HG02759 (cell line): ENCODE data around the gene GJA10.

Source experiments
- ATAC-seq: cut with Tn5 transposase; IDR thresholded peaks from one replicate; pipeline ENCODE4 v1.9.1; 2021; ENCODE audit warnings: mild to moderate bottlenecking, moderate library complexity; ENCODE audit not compliant: unreplicated experiment

GJA10 gene

GRCh38 chr6:89916136-89916920, 22.1 kb downstream of the GJA10 start:
- no peak for ATAC-seq

DNA sequence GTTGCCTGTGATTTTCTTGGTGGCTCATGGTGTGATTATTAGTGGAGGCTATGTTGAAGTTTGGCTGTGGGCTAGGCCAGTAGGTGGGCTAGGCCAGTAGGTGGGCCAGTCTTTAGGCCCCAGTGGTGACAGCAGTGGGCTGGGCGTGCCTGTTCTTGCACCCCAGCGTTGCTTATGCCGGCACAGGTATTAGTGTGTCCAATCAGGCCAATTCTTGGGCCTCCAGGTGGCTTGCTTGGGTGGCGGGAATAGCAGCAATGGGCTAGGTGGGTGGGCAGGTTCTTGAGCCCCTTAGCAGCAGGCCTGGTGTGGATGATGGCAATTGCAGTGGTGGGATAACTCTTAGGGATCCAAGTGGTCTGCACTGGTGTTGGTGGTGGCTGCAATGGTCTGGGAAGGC, 22.9 kb downstream of the GJA10 start:
- no peak for ATAC-seq

DNA sequence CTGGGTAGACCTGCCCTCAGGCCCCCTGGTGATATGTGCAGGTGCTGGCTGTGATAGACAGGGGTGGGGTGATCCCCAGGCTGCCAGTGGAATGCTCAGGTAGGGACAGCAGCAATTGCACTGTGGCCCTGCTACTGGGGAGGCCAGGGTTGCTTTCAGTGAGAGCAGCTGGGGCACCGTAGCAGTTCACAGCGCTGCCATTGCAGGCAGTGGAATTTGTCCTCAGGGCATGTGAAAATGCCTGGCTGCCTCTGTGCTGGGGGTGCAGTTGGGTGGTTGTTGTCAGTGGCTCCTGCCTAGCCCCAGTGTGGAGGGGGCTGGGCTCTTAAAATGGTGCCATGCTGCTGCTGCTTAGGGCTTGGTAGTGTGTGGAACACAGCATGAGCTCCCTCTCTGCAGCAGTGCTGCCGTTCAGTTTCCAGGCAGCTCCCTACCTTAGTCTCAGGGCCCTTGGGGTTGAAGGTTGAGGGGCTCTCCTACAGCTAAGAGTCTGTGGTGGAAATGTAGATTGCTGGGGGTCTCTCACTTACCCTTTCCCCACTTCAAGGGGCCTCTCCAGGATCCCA, 23.6 kb downstream of the GJA10 start:
- no peak for ATAC-seq

- ATAC-seq: no peak
Observed at GRCh38 chr6:89921197-89921596, 26.9 kb downstream of the GJA10 start.

GRCh38 chr6:89921691-89922090, 27.4 kb downstream of the GJA10 start:
- ATAC-seq: no peak

DNA sequence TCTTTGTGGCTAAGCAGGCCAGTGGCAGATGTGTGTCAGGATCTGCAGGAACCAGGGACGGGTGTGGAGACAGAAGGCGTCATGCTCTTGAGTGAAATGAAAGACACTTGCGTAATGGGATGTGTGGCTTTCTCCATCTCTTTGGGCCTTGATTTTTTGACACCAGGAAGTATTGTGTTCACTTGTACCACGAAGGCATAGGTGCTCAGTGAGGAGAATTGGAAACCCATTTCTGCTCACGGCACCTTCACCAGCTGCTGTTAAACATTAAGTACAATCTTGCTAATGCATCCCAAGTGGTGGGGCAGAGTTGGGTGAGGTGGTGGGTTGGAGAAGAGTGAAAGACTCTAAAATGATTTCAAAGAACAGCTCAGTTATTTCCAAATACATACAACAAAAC, 30.0 kb downstream of the GJA10 start:
- ATAC-seq: no peak

- ATAC-seq: no peak
Observed at GRCh38 chr6:89925826-89926225, 31.6 kb downstream of the GJA10 start.

GRCh38 chr6:89927264-89927663, 33.0 kb downstream of the GJA10 start:
- ATAC-seq: no peak

- no peak for ATAC-seq
Observed at GRCh38 chr6:89927791-89928550, 33.7 kb downstream of the GJA10 start.

DNA sequence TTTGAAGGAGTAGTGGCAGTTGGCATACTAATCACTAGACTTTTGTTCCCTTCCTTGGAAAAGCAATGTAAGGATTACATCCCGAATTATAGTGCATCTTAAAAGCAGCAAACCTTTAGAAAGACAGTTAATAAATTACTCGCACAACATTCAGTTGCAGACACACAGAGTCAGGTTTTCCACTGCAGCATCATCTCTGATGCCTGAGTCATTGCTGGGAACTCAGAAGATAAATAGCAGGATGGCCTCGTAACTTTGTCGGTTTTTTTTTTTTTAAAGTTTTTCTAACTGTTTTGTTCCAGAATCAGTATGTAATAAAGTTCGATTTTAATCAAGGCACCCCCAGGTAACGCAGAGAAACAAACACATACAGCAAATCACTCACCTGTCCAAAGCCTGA, 34.3 kb downstream of the GJA10 start:
- no peak for ATAC-seq

DNA sequence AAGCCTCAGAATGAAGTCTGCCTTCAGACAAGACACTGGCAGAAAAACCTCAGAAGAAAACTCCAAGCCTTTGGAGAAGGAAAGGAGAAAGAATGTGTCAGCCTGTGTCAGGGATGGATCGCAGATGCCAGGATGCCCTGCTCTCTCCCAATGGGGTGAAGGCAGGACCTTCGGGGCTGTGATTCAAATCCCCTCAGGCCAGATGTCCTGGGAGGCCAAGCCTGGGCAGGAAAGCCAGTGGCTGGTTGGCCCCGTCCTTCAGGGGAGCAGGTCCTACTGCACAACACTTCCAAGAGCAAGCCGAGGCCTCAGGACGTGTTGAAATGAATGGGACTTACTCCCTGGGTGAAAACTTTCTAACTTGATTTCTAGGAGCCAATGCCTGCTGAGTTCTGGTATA, 36.5 kb downstream of the GJA10 start:
- no peak for ATAC-seq

- ATAC-seq: no peak
Observed at GRCh38 chr6:89932245-89932802, 38.1 kb downstream of the GJA10 start.

DNA sequence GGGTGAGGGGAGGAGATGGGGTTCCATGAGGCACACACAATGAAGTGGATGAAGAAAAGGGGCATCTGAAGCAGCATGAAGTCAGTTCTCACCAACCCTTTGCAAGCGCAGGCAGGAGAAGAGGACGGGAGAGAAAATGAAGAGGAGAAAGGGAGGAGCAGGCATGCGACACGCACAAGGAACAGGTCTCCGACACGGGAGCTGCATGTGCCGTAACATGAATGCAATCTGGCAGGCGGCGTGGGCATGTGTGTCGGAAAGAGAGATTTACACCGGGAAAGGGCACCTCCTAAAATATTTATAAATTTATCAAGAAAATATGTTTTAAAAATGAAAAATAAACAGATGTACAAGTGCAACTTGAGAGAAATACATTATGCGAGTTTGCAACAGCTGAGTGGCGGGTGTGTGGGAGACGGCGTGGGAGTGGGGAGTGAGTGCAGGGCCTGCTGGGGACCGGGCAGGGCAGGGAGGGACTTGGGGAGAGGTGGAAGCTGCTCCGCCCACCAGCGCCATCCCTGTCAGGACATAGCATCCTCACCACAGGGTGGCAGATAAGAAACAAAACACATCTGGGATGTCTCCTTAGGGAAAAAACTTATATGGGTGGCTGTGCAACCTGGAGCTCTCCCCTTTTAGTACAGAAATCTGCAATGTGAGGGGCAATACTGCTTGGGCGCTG, 40.6 kb downstream of the GJA10 start:
- ATAC-seq: no peak

DNA sequence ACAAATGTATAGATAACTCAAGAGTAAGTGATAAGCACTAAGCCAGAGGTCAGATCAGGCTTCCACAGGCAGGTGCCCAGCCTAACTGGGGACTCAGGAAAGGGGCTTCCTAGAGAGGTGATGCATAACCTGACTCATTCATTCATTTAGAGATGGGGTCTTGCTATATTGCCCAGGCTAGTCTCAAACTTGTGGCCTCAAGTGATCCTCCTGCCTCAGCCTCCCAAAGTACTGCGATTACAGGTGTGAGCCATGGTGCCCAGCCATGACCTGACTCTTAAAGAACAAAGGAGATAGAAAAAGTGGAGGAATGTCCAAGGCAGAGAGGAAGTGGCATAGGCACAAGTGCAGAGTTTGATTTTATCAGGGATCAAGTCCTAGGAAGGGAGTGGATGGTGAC, 41.9 kb downstream of the GJA10 start:
- no peak for ATAC-seq

DNA sequence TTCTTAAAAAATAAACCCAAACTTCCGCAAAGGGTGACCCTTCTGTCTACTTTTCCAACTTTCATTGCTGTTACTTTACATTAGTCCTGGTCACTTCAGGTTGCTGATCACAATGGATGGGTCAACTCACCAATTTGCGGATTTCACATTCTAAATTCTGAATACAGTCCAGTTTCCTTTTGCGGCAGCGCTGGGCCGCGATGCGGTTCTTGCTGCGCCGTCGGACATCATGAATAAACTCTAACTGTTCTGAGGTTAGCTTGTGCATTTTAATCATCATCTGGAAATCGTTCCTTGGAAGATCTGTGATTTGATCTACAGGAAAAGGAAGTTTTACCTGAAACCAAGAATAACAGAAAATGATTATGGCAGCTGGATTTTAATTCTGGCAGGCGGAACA, 43.7 kb downstream of the GJA10 start:
- no peak for ATAC-seq

- ATAC-seq: no peak
Observed at GRCh38 chr6:89939144-89939543, 44.9 kb downstream of the GJA10 start.

DNA sequence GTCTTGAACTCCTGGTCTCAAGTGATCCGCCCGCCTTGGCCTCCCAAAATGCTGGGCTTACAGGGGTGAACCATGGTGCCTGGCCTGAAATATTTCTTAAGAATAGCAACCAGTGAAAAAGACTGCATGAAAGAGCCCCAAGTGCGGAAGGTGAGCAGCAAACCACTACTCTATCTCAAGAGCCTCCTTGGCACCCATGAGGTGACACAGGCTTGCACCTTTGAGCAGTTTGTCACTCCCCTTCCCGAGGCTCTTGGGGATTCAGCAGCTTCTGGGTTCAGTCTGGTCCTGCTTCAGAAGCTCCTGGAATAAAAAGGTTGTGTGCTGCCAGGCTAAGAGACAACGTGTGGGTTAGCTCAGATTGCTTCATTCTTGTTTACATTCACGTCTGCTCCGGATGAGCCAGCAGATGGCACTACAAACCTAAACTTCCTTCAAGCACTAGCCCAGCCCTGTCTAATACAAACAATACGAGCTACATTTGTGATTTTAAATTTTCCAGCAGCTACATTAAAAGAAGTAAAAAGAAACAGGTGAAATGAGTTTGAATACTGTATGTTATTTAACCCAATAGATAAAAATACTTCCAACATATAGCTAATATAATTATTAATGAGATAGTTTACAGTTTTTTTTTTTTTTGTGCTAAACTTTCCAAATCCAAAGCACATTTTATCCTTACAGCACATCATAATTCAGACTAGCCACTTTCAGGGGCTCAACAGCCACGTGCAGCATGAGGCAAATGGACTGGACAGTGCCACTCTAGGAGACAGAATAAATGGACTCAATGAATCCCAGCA, 46.2 kb downstream of the GJA10 start:
- ATAC-seq: peak; percentile 88

- ATAC-seq: no peak
Observed at GRCh38 chr6:89941031-89941762, 46.9 kb downstream of the GJA10 start.

DNA sequence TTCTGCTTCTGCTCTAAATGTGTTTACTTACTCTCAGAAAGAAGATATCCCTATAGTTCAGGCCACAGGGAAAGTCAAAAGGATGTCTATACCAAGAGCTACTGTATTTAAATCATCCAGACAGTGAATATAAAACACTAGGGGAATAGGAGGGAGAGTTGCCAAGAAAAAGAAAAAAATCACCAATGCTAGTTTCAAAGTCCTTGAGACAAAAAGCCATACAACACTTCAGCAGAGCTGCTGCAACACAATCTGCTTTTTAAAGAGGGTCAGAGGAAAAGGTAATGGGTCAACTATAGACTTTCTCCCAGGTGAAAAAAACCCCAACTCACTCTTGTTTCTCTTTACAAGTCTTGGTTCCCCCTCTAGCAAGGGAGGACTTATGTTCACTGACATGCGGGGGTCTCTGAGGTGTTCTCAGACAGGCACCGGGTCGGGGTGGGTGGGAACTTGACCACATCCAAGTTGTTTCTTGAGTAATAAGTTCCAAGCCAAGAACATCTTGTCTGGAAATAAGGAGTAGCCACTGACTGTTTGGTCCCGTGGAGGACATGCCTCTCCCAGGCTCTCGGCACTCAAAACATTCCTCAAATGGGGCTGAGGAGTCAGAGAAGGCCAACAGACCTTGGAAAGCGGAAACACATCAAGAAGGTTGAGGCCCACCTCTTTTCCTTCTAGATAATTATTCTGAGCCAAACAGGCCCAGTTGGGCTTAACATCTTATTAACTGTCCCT, 47.7 kb downstream of the GJA10 start:
- ATAC-seq: no peak
